Stimulated activated effector memory CD8-positive, alpha-beta T cell treated with anti-CD3 and anti-CD28 coated beads, Interleukin-12 subunit alpha, Interleukin-12 subunit beta, amount 100 ng/mL, for 72 hours (primary cell): Measurements from ENCODE around the gene MAP2.

ENCODE experiments used
- ATAC-seq: fragments of 150-1000 bp; cut with Tn5 transposase; 2 replicates; pipeline ENCODE4 v1.10.0; 2021
- DNase-seq, 2 donors: peaks; one replicate each; pipeline ENCODE4 v3.0.0; 2021 to 2022; ENCODE audit warnings: low spot score in 2 of 2
- H3K27ac Mint-ChIP-seq: one replicate; pipeline ENCODE4 v1.8.0; 2022; ENCODE audit warnings: mild to moderate bottlenecking, mixed read lengths
- H3K36me3 Mint-ChIP-seq: one replicate; pipeline ENCODE4 v1.8.0; 2022; ENCODE audit warnings: mild to moderate bottlenecking, mixed read lengths
- H3K4me1 Mint-ChIP-seq: one replicate; pipeline ENCODE4 v1.8.0; 2022; ENCODE audit warnings: mixed read lengths
- H3K4me3 Mint-ChIP-seq: one replicate; pipeline ENCODE4 v1.8.0; 2022; ENCODE audit warnings: mild to moderate bottlenecking, mixed read lengths
- H3K9me3 Mint-ChIP-seq: one replicate; pipeline ENCODE4 v1.8.0; 2022; ENCODE audit warnings: mixed read lengths

Gene MAP2

GRCh38 chr2:209525834-209526281 is 102.0 kb downstream of the MAP2 start:
- Mint-ChIP-seq H3K4me3 (no peak overlapping the region), H3K4me1 (no peaks in the 10 kb centered on the region), H3K27ac (no peak overlapping the region), H3K36me3 (no peaks in the 10 kb centered on the region), H3K9me3 (no peaks in the 10 kb centered on the region)
- no peak for DNase-seq
- no peak for ATAC-seq

DNA sequence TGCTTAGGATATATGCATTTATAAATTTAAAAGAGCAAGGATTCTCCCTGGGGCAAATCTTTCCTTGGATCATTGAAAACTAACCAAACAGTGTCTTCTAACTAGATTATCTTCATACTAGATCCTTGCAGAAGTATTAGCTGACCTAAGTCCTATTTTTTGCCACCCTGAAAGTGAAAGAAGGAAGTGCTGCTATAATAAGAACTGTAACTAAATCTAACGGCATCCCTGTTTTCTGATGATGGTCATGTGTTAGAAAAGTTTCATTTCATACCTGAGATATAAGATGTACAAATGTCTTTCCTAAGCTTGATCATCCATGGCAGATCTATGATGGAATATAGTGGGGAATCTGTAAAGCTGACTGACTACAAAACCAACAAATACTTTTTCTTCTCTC is 102.7 kb downstream of the MAP2 start:
- Mint-ChIP-seq H3K4me1 (no peaks in the 10 kb centered on the region), H3K4me3 (no peak overlapping the region), H3K9me3 (no peaks in the 10 kb centered on the region), H3K36me3 (no peaks in the 10 kb centered on the region), H3K27ac (no peak overlapping the region)
- DNase-seq: no peak
- ATAC-seq: no peak

DNA sequence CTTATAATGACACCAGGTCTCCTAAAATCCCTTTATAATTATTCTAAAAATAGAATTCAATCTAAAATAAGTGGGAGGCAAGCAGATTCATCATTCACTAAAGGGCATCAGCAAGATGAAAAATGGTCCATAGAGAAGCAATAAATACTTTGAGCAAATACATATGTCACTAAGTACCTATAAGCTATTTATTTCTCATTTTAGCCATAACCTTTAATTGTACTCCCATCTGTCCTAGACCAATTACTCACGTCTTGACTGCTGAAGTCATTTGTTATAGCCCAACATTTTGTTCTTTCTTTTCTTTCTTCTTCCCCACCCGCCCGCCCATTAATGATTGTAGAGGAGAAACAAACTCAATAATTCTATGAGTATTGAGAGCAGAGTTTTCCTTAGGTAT is 105.7 kb downstream of the MAP2 start:
- DNase-seq (no peak), ATAC-seq (no peak)
- no peak overlapping the region for H3K27ac Mint-ChIP-seq
- H3K4me3 Mint-ChIP-seq: no peak overlapping the region
- no peaks in the 10 kb centered on the region for H3K4me1 Mint-ChIP-seq
- no peaks in the 10 kb centered on the region for H3K9me3 Mint-ChIP-seq
- no peaks in the 10 kb centered on the region for H3K36me3 Mint-ChIP-seq

GRCh38 chr2:209532321-209532720 is 108.5 kb downstream of the MAP2 start:
- no peak for DNase-seq
- Mint-ChIP-seq H3K9me3 (no peaks in the 10 kb centered on the region), H3K36me3 (no peaks in the 10 kb centered on the region), H3K4me1 (no peaks in the 10 kb centered on the region), H3K27ac (no peak overlapping the region), H3K4me3 (no peak overlapping the region)
- no peak for ATAC-seq

DNA sequence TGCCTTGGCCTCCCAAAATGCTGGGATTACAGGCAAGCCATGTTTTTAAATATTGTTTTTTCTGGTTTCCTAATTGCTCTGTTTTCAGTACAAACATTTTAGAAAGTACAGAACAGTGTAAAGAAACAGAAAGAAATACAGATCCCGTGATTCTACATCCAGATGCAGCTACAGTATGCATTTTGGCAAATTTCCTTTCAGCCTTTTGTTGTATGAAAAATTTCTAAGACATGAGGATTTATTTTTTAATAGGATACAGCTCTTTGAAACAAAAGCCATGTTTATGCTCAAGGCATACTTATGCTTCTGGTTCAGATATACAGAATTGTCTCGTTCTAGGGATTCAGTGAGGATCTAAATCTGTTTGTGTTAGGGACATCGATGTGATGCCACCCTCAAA is 109.5 kb downstream of the MAP2 start:
- Mint-ChIP-seq H3K4me1 (no peaks in the 10 kb centered on the region), H3K27ac (no peak overlapping the region), H3K4me3 (no peak overlapping the region), H3K36me3 (no peaks in the 10 kb centered on the region), H3K9me3 (no peaks in the 10 kb centered on the region)
- DNase-seq: no peak
- no peak for ATAC-seq

GRCh38 chr2:209534228-209534627 is 110.4 kb downstream of the MAP2 start:
- no peaks in the 10 kb centered on the region for H3K4me1 Mint-ChIP-seq
- ATAC-seq: no peak
- no peak overlapping the region for H3K27ac Mint-ChIP-seq
- H3K9me3 Mint-ChIP-seq: no peaks in the 10 kb centered on the region
- no peak for DNase-seq
- H3K4me3 Mint-ChIP-seq: no peak overlapping the region
- H3K36me3 Mint-ChIP-seq: no peaks in the 10 kb centered on the region

- no peak for DNase-seq
- Mint-ChIP-seq H3K4me1 (no peaks in the 10 kb centered on the region), H3K36me3 (no peaks in the 10 kb centered on the region), H3K27ac (no peak overlapping the region), H3K4me3 (no peak overlapping the region), H3K9me3 (no peaks in the 10 kb centered on the region)
- ATAC-seq: no peak
Measured at GRCh38 chr2:209536363-209536762, 112.5 kb downstream of the MAP2 start.

- Mint-ChIP-seq H3K4me3 (no peak overlapping the region), H3K36me3 (no peaks in the 10 kb centered on the region), H3K4me1 (no peaks in the 10 kb centered on the region), H3K27ac (no peak overlapping the region), H3K9me3 (no peaks in the 10 kb centered on the region)
- ATAC-seq (no peak), DNase-seq (no peak)
Measured at GRCh38 chr2:209547726-209548125, 123.9 kb downstream of the MAP2 start.

GRCh38 chr2:209549589-209549988 is 125.7 kb downstream of the MAP2 start:
- no peak for ATAC-seq
- Mint-ChIP-seq H3K36me3 (no peaks in the 10 kb centered on the region), H3K27ac (no peak overlapping the region), H3K4me1 (no peaks in the 10 kb centered on the region), H3K4me3 (no peak overlapping the region), H3K9me3 (no peaks in the 10 kb centered on the region)
- DNase-seq: no peak

DNA sequence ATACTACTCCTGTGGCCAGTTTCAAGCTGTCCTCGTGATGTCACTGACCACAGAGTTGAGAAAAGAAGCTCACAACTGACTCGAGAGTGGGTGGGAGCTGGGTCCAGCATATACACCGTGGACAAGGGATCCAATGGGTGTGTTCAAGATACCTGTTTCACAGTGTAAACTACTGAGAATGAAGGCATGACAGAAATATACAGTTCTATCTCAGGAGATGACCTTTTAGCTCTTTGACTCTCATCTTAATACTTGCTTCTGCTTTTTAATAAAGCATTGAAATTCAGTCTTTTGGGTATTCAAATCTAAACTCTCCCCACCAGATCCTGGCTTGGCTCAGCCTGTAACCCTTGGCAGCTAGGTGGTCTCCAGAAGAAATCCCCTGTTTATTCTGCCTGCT is 130.1 kb downstream of the MAP2 start:
- Mint-ChIP-seq H3K36me3 (no peaks in the 10 kb centered on the region), H3K27ac (no peak overlapping the region), H3K4me1 (no peaks in the 10 kb centered on the region), H3K9me3 (no peaks in the 10 kb centered on the region), H3K4me3 (no peak overlapping the region)
- DNase-seq (no peak), ATAC-seq (no peak)

DNA sequence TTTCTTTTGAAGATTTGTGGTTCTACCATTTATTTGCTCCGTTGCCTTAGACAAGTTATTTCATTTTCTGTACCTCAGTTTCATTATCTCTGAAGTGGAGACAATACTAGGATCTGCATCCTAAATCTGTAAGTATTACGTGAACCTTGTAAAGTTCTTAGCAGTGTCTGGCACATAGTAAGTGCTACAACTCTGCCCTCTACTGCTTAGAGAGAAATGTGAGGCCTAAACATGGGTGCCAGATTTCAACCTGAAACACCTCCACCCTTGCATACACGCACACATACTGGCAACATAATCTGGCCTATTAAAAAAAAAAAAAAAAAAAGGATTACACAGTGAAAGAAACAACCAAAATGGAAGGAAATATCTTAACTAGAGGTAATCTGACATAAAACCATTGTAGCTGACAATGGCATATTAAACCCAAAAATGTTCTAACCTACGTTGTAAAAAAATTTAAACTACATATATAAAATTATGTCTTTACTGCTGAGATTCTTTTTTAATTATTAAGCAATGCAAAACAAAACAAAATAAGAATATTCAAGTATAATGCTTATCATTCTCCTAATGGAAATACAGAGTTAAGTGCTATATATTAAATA is 132.6 kb downstream of the MAP2 start:
- Mint-ChIP-seq H3K4me3 (no peak overlapping the region), H3K27ac (no peak overlapping the region), H3K9me3 (no peaks in the 10 kb centered on the region), H3K36me3 (no peaks in the 10 kb centered on the region), H3K4me1 (no peaks in the 10 kb centered on the region)
- DNase-seq (no peak), ATAC-seq (no peak)

- Mint-ChIP-seq H3K36me3 (no peaks in the 10 kb centered on the region), H3K27ac (no peak overlapping the region), H3K4me3 (no peak overlapping the region), H3K4me1 (no peaks in the 10 kb centered on the region), H3K9me3 (no peaks in the 10 kb centered on the region)
- ATAC-seq (no peak), DNase-seq (no peak)
Measured at GRCh38 chr2:209560911-209561310, 137.1 kb downstream of the MAP2 start.

- no peaks in the 10 kb centered on the region for H3K4me1 Mint-ChIP-seq
- no peak overlapping the region for H3K27ac Mint-ChIP-seq
- H3K36me3 Mint-ChIP-seq: no peaks in the 10 kb centered on the region
- H3K9me3 Mint-ChIP-seq: peaks cover 3% of the 10 kb centered on the region
- DNase-seq (no peak), ATAC-seq (no peak)
- H3K4me3 Mint-ChIP-seq: no peak overlapping the region
Measured at GRCh38 chr2:209563453-209563852, 139.6 kb downstream of the MAP2 start.

GRCh38 chr2:209564816-209565215 is 141.0 kb downstream of the MAP2 start:
- Mint-ChIP-seq H3K9me3 (peaks cover 3% of the 10 kb centered on the region), H3K36me3 (no peaks in the 10 kb centered on the region), H3K27ac (no peak overlapping the region), H3K4me1 (no peaks in the 10 kb centered on the region), H3K4me3 (no peak overlapping the region)
- DNase-seq: no peak
- no peak for ATAC-seq

- no peak for DNase-seq
- Mint-ChIP-seq H3K4me3 (no peak overlapping the region), H3K9me3 (peaks cover 3% of the 10 kb centered on the region), H3K36me3 (no peaks in the 10 kb centered on the region), H3K27ac (no peak overlapping the region), H3K4me1 (no peaks in the 10 kb centered on the region)
- no peak for ATAC-seq
Measured at GRCh38 chr2:209565896-209566582, 142.2 kb downstream of the MAP2 start.

DNA sequence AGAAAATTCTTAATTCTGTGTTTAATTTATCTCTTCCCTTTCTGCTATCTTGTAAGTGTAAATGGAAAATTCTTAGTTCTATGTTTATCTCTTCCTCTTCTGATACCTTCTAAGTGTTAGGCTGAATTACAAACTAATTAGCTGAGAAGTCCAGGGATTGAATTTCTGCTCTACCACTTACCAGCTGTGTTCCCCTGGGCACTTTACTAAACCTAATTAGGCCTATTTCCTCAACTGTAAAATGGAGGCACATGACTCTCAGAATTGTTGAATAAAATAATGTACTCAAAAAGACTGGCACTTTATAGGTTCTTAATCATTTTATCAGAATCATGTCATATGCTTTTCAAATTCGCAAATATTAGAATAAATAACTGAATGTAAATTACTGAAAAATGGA is 146.3 kb downstream of the MAP2 start:
- H3K4me1 Mint-ChIP-seq: no peaks in the 10 kb centered on the region
- ATAC-seq (no peak), DNase-seq (no peak)
- no peaks in the 10 kb centered on the region for H3K36me3 Mint-ChIP-seq
- no peak overlapping the region for H3K27ac Mint-ChIP-seq
- peaks cover 3% of the 10 kb centered on the region for H3K9me3 Mint-ChIP-seq
- no peak overlapping the region for H3K4me3 Mint-ChIP-seq
